ENCODE results near the gene RASSF1.

The RASSF1 gene, protein sequence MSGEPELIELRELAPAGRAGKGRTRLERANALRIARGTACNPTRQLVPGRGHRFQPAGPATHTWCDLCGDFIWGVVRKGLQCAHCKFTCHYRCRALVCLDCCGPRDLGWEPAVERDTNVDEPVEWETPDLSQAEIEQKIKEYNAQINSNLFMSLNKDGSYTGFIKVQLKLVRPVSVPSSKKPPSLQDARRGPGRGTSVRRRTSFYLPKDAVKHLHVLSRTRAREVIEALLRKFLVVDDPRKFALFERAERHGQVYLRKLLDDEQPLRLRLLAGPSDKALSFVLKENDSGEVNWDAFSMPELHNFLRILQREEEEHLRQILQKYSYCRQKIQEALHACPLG

DNA sequence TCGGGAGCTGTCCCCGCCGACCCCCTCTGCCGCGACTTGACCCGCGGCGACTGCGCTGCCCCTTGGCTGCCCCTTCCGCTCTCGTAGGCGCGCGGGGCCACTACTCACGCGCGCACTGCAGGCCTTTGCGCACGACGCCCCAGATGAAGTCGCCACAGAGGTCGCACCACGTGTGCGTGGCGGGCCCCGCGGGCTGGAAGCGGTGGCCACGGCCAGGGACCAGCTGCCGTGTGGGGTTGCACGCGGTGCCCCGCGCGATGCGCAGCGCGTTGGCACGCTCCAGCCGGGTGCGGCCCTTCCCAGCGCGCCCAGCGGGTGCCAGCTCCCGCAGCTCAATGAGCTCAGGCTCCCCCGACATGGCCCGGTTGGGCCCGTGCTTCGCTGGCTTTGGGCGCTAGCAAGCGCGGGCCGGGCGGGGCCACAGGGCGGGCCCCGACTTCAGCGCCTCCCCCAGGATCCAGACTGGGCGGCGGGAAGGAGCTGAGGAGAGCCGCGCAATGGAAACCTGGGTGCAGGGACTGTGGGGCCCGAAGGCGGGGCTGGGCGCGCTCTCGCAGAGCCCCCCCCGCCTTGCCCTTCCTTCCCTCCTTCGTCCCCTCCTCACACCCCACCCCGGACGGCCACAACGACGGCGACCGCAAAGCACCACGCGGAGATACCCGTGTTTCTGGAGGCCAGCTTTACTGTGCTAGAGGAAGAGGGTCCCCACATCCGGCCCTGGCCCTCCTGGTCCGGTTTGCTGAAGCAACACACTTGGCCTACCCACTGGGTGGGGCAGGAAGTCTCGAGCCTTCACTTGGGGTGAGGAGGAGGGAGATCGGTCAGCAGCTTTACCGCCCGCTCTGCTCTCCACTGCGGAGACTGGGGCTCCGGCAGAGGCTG, at the start of gene RASSF1:
Gene RASSF1, minus strand, starts transcription at position 389 of the 882 bp plus-strand sequence. Its CDS starts 31 bp downstream, at position 358.
- peak; percentile 50 for DNase-seq (ENCODE audit: low read depth)

DNA sequence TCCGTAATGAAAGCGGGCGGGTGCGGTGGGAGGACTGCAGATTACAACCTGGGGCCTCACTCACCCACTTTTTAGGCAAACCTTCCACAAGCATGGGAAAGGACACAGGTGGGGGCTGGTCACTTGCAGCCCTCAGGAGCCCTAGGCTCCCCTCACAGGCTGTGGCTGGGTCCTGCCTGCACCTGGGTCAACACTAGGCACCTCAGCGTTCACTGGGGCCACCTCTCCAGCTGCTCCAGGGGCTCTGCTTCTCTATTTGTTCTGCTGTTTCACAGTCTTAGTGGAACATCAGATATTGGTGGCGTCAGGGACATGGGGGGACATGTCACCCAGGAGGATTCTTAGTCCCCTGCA, 48.8 kb upstream of the RASSF1 start:
- no peak for DNase-seq (ENCODE audit: low read depth)

DNA sequence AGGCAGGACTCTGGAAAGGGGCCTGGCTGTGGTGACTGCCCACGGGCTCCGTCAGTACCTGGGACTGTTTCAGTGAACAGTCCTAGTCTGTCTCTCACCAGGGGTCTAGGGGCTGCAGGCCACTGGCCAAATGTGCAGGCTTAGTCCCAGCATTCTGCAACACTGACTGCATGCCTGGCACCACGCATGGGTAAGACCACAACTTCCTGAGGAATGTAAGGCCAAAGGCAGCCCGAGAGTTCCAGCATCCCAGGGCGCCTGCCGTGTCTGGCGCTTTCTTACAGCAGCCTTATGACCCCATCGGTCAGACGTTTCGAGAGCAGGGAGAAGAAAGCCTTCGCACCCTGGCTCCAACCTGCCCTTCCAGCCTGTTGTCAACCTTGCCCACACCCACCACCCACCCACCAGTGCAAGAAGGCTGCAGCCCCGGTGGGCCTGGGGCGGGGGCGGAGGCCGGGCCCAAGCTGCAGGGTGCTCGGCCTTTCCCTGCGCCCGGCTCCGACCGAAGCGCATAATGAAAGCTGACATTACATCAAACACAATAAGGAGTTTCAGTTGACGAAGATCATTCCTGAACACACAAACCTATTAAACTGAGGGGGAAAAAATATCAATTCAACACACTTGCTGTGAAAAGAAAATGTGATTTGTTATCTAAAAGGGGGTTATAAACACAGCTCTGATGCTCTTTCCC, 48.2 kb upstream of the RASSF1 start:
- no peak for DNase-seq (ENCODE audit: low read depth)

DNA sequence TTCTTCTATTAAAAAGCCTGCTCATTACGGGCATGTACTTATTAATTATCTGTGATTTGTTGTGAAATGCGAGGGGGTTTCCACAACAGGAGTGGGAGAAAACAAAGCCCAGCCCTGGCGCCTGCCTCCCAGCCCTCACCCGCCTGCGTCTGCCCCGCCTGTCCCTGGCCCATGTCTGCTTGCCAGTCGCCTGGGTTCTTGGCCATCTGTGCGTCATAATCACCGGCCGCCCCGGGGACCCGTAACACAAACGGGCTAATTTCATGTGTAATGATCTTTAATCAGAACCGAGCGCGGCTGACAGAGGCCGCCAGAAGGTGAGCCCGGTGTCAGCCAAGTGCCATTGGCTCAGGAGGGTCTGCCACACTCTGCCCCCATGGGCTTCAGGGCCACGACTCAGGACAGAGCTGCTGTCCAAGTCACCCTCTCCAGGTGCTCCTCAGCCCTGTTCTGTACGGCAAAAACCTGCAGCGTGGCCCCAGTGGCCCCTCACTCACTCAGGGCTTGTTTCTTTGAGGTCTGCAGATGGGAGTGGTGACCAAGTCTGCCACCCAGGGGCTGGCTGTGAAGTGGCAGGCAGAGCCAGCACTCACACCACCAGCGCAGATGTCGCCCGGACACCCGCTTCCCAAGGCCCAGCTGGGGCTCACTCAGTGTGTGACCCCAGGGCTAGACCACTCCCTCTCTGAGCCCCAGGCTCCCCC, 47.5 kb upstream of the RASSF1 start:
- DNase-seq (ENCODE audit: low read depth): no peak

DNA sequence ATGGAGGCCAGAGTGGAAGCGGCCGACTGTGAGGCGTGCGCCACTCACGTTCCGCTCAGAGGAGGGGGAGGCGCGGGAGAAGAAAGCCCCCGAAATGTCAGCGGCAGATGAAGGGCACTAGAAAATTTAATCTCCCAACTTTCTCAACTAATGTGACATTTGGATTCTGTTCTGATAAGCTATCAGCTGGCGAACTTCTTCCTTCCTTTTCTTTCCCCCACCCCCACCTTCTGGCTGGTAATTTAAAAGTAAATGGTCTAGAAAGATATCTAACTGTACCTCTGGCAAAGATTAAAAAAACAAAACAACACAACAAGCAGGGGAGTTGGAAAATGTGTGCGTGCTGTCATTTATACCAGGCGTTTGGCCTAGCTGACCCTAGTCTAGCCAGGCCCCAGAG, 45.1 kb upstream of the RASSF1 start:
- no peak for DNase-seq (ENCODE audit: low read depth)

DNA sequence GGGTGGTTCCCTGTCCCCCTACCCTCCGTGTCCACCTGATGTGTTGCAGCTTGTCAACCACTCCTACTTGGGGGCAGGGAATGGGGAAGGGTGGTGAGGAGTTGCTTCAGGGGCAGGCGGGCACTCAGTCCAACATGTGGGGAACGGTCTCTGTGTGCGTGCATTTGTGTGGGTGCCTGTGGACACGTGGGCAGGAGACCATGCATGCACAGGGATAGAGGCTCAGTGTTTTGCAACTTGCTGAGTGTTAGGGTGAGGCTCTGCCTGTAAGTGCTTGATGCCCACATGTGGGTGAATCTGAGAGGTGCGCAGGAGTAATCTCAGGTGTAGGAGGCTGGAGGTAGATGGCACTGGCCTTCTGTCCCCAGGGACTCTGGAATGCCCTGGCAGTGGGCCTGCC, 43.1 kb upstream of the RASSF1 start:
- DNase-seq (ENCODE audit: low read depth): no peak

DNA sequence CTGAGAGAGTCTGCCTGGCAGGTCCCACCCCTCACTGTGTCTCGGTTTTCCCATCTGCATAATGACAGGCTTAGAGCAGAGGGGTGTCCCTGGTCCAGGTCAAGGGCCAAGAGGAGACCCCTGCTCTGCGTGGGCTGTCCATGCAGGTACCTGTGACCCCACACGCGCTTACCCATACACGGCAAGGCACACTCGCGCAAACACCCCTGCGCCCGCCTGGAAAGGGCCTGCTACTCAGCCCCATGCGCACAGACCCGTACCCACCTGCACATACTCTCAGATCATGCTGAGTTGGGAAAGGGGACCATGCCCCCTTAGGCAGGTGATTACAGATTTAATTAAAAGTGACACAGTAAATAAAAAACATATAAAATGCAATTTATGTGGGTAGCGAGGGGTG, 42.1 kb upstream of the RASSF1 start:
- DNase-seq (ENCODE audit: low read depth): no peak

DNA sequence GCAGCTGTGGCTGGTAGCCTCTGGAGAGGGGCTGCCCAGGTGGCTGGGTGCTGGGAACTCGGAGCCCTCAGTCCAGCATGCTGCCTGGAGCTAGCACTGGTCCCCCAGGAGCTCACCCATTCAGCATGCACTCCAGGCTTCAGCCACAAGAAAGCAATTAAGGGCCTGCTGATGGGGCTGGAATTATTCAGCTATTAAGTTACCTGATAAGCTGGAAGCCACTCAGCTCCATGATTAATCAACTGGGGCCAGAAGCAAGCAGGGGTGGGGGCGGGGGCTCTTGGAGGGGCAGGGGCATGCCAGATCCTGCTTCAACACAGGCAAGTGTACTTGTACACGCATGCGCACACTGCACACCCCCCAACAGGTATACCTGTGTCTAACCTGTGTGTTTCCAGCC, 40.7 kb upstream of the RASSF1 start:
- DNase-seq (ENCODE audit: low read depth): no peak

DNA sequence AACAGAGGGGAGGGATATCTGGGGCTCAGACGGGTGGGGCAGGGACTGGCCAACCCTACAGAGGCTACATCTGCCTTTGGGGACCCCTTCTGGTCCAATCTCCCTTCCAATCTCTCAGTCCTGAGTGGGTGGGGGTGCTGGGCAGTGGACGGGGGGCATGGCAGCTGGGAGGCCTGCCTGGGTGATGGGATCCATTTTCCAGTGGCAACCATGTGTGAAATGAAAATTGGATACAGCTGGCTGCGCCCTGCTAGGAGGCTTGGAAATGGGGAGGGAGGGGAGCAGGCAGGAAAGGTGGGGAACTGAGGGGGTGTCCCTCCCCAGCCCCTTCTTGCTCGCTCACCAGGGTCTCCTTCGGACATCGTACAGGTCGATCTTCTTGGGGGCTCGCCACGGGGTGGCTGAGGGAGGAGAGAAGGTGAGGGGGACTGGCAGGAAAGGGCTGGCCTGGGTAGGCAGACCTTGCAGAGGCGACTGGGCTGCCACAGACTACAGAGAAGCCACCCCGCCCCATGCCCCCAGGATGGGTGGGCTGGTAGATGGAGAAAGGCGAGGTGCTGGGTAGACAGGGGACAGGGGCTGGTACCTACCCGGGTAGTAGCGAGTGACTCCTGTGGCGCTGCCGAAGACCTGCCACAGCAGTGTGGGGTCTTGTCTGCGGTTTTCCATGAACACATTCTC, 39.9 kb upstream of the RASSF1 start:
- DNase-seq (ENCODE audit: low read depth): no peak

DNA sequence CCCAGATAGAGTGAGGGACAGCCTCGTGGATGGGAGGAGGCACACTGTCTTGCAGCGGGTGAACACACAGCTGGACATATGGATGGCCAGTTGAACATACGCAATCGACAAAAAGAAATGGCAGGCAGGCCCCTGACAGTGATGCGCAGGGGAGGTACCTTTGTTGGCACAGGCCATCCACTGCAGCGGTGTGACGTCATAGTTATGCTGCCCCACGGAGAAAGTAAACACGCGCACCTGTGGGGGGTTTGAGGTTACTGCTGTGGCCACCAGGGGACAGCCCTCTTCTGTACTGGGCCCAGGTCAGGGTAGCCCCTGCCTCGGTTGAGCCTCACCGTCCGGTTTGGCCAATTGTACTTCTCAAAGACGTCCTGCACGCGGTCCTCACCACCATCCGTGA, 38.1 kb upstream of the RASSF1 start:
- DNase-seq (ENCODE audit: low read depth): no peak

DNA sequence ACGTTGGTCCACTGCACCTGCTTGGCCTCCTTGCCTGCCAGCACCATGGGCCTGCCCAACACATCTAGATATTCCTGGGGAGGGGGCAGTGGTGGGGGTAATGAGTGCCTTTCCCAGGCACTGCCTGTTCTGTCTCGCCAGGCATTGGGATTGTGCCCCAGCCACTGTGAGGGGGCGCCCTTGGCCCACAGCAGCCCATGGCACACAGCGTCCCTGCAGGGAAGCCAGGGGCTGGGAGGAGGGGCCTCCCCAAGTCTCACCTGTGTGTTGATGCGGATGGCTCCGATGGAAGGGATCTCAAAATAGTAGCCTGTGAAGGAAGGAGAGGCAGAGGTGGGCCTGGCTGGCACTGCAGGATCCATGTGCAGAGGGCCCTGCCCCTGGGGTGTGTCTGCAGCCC, 37.4 kb upstream of the RASSF1 start:
- no peak for DNase-seq (ENCODE audit: low read depth)

DNA sequence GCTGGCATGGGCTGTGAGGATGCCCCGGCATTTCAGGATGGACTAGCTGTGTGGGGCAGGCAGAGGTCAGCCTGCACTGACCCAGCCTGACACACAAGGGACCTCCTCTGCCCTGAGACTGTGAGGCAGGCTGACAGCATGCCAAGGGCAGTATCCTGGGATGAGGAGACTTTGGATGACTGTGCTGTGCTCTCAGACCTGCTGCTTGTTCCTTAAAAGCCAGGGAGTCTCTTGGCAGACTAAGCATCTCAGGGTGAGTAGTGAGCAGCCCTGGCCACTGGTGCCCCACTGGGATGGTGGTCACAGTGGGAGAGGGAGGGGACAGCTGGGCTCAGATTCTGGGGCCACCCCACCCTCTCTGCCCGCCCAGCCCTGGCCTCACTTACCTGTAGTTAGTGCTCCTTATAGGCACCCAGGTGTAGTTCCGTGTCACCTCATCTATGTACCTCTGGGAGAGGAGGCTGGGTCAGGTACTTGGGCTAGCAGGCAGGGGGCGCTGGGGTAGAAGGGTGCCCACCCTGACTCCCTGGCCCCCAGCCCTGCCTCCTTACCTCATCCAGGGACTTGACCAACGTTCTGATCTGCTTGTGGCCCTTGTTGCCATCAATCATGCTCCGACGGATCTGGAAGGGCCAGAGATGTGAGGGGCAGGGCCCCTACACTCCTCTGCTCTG, 34.8 kb upstream of the RASSF1 start:
- DNase-seq (ENCODE audit: low read depth): no peak

DNA sequence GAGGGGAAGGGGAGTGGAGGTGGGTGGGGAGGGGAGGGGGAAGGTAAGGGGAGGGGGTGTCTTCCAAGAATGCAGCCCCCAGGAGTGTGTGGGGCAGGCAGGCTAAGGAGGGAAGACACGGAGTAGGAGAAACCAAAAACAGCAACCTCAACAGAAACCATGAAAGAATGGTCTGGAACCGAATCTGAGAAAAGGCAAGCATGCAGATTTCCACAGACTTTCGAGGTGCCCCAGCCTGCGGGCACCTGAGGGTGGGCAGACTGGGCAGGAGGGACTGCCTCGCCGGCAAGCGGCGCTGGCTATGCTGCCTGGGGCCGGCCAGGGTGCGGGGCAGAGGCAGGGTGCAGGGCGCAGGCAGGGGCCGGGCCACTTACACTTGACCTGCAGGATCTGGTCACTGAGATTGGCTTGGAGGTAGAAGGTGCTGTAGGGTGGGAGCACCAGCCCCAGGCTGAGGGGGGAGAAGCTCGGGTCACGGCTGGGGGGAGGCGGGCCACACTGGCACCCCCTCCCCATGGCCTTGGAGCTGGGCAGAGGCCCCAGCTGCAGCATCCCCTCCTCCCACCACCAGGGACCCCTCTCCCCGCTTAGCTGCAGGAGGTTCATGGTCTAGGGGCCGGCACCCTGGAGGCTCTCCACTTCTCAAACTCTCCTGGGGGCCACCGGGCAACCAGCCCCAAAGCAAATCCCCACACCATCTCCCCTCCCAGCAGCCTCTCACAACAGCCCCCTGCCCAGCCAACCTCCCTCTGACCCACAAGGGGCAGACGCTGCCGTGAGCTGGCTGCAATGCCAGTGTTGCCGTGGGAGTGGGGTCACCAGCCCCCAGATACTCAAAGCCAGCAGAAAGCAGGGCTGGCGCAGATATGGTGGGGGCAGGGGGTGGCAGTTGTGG, 34.0 kb upstream of the RASSF1 start:
- DNase-seq (ENCODE audit: low read depth): no peak

DNA sequence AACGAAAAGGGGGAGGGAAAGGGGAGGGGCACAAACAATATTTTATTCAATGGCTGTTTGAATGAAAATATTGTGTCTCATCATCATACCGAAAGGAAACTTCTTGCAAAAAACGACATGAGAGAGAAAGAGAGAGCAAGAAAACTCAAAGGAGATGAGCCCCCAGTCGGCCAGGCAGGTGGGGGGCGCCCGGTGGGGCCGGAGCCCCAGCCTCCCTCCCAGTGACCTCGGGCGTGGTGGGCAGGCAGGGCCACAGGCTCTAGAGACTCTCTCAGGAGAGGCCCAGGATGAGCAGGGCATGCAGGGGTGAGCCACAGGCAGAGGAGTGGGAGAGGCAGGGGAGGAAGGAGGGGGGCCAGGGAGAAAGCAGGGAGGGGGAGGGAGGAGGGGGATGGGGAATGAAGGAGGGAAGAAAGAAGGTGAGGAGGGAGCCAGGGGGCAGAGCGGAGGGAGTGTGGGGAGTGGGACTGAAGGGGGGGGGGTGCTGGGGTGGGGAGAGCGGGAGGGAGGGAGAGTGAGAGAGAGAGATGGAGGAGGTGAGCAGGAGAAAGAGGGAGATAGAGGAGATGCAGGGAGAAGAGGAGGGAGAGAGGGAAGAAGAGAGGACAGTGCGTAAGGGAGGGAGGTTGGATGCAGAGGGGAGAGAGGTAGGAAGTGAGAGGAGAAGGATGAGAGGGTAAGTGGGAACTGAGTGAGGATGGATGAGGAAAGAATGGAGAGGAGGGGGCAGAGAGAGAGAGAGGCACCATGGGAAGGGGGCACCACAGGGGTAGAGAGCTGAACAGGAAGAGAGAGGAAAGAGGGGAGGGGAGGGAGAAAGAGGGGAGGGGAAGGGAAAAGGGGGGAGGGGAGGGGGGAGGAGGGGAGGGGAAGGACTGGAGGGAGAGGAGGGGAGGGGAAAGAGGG, 32.8 kb upstream of the RASSF1 start:
- no peak for DNase-seq (ENCODE audit: low read depth)

DNA sequence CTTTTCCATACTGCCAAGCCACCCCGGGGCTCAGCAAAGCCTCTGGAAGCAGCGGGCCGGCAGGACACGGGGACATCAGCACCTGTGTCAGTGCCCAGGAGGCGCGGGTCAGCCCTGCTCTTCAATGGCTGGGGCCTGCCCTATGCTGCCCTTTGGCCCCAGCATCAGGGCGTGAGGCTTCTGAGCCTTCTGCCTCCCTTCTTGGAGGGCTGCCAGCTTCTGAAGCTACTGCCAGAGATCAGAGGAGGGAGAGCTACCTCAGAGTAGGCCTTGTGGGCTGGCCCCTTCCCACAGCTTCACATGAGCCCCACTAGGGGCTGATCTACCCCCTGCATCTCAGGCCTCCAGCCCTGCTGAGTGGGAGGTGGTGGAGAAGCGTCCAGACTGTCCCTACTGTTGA, 31.7 kb upstream of the RASSF1 start:
- DNase-seq (ENCODE audit: low read depth): no peak

DNA sequence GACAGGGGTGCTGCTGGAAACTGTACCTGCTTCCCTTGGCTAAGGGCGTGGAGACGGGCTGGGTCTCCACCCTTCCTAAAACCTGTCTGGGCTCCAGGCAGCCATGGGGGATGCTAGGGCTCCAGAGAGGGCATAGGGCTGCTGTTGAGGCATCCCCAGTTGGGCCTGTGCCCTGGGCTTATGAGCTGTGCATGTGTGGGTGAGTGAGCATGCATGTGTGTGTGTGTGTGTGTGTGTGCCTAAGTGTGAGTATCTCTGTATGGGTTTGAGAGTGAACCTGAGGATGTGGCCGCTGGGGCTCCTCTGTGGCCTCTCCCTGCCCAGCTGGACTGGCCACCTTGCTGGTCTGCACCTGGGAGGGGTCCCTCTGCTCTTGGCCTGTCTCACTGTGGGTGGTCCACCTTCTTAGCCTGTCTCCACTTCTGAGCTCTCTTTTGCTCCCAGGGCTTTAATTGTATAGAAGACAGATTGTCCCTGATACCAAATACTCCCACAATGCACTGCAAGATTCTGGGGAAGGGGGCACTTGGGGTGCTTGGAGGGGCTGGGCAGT, 30.6 kb upstream of the RASSF1 start:
- no peak for DNase-seq (ENCODE audit: low read depth)

DNA sequence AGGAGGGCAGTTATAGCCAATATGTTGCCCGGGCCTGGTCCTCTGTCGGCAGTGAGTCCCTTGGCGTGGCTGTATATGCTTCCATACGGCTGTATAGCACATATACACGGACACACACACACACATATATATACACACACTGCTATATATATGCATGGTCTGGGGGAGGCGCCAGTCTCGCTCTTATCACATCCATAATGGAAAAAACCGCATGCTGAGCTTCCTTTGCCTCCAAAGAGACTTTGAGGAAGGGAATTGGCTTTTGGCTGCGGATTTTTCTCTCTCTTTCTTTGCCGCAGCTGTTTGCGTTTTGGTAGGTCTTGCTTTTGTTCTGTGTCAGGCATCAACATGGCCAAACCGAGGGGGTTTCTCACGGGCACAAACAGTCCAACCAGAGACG, 30.0 kb upstream of the RASSF1 start:
- DNase-seq (ENCODE audit: low read depth): no peak

DNA sequence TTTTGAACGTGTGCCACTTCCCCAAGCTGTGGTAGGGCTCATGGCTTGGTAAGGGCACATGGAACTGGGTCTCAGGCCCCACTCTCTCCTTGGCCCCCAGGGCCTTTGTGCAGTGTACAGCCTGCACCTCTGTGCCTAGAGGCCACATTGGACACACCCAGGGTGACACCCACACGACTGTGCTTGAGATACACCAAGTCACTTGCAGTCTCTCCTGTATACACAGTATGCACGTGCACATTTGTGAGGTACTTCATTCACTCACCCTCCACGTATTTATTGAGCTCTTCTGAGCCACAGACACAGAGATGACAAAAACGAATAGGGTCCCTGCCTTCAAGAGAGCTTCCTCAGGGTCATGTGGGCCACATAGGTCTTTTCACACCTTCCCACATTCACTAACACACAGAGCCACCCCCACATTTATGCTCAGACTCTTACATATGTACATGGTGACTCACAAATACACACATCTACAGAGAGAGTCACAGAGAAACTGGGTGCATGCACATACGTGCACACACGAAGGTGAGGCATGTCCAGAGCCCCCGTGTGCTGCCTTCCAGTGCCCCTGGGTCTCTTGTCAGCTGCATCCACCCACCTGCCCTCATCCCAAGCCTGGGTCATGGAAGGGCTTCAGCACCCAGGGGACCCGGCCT, 28.5 kb upstream of the RASSF1 start:
- DNase-seq (ENCODE audit: low read depth): no peak

All from T-helper 22 cell (primary cell).